Loucy (cell line): ENCODE data around the gene LDLRAD4.

ENCODE experiments used
- EZH2phosphoT487 ChIP-seq: fragments of 200-600 bp; IDR thresholded peaks from 2 replicates; pipeline ENCODE4 v1.6.1; 2018; ENCODE audit warnings: antibody characterized with exemption, mild to moderate bottlenecking, moderate library complexity, borderline replicate concordance
- TF ChIP-seq, protein P1 (sequence below): fragments of 200-600 bp; sonication (generic); conservative IDR thresholded peaks from 2 replicates; pipeline ENCODE4 v1.5.1; 2014; ENCODE audit warnings: mild to moderate bottlenecking, antibody characterized with exemption, low read length

- TF ChIP-seq EZH2phosphoT487: no peak
- TF ChIP-seq, protein P1, sequence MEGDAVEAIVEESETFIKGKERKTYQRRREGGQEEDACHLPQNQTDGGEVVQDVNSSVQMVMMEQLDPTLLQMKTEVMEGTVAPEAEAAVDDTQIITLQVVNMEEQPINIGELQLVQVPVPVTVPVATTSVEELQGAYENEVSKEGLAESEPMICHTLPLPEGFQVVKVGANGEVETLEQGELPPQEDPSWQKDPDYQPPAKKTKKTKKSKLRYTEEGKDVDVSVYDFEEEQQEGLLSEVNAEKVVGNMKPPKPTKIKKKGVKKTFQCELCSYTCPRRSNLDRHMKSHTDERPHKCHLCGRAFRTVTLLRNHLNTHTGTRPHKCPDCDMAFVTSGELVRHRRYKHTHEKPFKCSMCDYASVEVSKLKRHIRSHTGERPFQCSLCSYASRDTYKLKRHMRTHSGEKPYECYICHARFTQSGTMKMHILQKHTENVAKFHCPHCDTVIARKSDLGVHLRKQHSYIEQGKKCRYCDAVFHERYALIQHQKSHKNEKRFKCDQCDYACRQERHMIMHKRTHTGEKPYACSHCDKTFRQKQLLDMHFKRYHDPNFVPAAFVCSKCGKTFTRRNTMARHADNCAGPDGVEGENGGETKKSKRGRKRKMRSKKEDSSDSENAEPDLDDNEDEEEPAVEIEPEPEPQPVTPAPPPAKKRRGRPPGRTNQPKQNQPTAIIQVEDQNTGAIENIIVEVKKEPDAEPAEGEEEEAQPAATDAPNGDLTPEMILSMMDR: no peak
Observed at GRCh38 chr18:13237641-13238040, 19.1 kb downstream of the LDLRAD4 start.
